HEK293 (cell line): Measurements from ENCODE around the gene NECTIN2.

Experiments used
- CTCF ChIA-PET: fragments of 350-600 bp; formaldehyde crosslinking; extraction: SDS; loops from one replicate; lab custom pipeline; 2021; ENCODE audit warnings: antibody characterized with exemption; lab: Yijun Ruan, JAX
- POLR2A ChIA-PET: fragments of 300-600 bp; formaldehyde crosslinking; extraction: SDS; loops from one replicate; lab custom pipeline; 2020; ENCODE audit warnings: antibody characterized with exemption, inconsistent platforms; lab: Yijun Ruan, JAX
- H3K27ac ChIP-seq: fragments of 200-500 bp; sonication (Bioruptor generic); 2 replicates; pipeline ENCODE4 v1.5.1; 2014; ENCODE audit warnings: low read depth, low read length, control low read depth, inconsistent platforms; ENCODE audit errors: extremely low read depth
- H3K36me3 ChIP-seq, 2 experiments: fragments of 200-500 bp in 1 of 2; sonication (Bioruptor generic) in 1 of 2; 1 replicate in 1 of 2; 2 replicates in 1 of 2; pipeline ENCODE4 v1.5.1; 2014 to 2017; ENCODE audit warnings: inconsistent platforms in 2 of 2, low read length in 2 of 2; ENCODE audit not compliant: control insufficient read depth in 2 of 2, insufficient read depth in 1 of 2
- H3K4me1 ChIP-seq: fragments of 200-500 bp; sonication (Bioruptor generic); 2 replicates; pipeline ENCODE4 v1.5.1; 2014; ENCODE audit warnings: mild to moderate bottlenecking, low read length, inconsistent platforms; ENCODE audit not compliant: control insufficient read depth, insufficient read depth
- H3K4me3 ChIP-seq: 2 replicates; pipeline ENCODE4 v1.5.1; 2011; ENCODE audit warnings: low read depth, mild to moderate bottlenecking, control low read depth, low read length, moderate library complexity
- H3K9me3 ChIP-seq: fragments of 200-500 bp; sonication (Bioruptor generic); 2 replicates; pipeline ENCODE4 v1.5.1; 2014; ENCODE audit warnings: low read depth, low read length, inconsistent platforms; ENCODE audit not compliant: control insufficient read depth, insufficient read depth
- BCL11B ChIP-seq: fragments of 450-650 bp; formaldehyde crosslinking; IDR thresholded peaks from 2 replicates; pipeline ENCODE4 v1.5.1; 2016; ENCODE audit warnings: low read depth, missing biosample characterization, missing genetic modification characterization
- GLIS1 ChIP-seq: fragments of 450-650 bp; formaldehyde crosslinking; IDR thresholded peaks from 2 replicates; pipeline ENCODE4 v1.5.1; 2016; ENCODE audit warnings: missing biosample characterization, missing genetic modification characterization
- OVOL3 ChIP-seq: fragments of 450-650 bp; formaldehyde crosslinking; IDR thresholded peaks from 2 replicates; pipeline ENCODE4 v1.5.1; 2016; ENCODE audit warnings: missing biosample characterization, missing genetic modification characterization
- PRDM1 ChIP-seq: fragments of 450-650 bp; formaldehyde crosslinking; IDR thresholded peaks from 2 replicates; pipeline ENCODE4; 2016; ENCODE audit warnings: missing biosample characterization, missing genetic modification characterization
- RBAK ChIP-seq: fragments of 450-650 bp; formaldehyde crosslinking; IDR thresholded peaks from 2 replicates; pipeline ENCODE4 v1.5.1; 2016; ENCODE audit warnings: missing biosample characterization, missing genetic modification characterization
- SETDB1 ChIP-seq: IDR thresholded peaks from one replicate; pipeline ENCODE4 v1.6.1; 2017; ENCODE audit warnings: mild to moderate bottlenecking, low read length, moderate library complexity, mixed read lengths; ENCODE audit not compliant: insufficient read length
- ZBTB17 ChIP-seq: fragments of 450-650 bp; formaldehyde crosslinking; IDR thresholded peaks from 2 replicates; pipeline ENCODE4 v1.5.1; 2016; ENCODE audit warnings: missing biosample characterization, missing genetic modification characterization
- ZIC2 ChIP-seq: fragments of 450-650 bp; formaldehyde crosslinking; IDR thresholded peaks from 2 replicates; pipeline ENCODE4 v1.5.1; 2016; ENCODE audit warnings: missing biosample characterization, missing genetic modification characterization
- ZNF121 ChIP-seq: fragments of 450-650 bp; formaldehyde crosslinking; IDR thresholded peaks from 2 replicates; pipeline ENCODE4 v1.5.1; 2016; ENCODE audit warnings: missing biosample characterization, missing genetic modification characterization
- ZNF169 ChIP-seq: fragments of 450-650 bp; formaldehyde crosslinking; IDR thresholded peaks from 2 replicates; pipeline ENCODE4 v1.5.1; 2016; ENCODE audit warnings: missing biosample characterization, missing genetic modification characterization
- ZNF174 ChIP-seq: fragments of 450-650 bp; formaldehyde crosslinking; IDR thresholded peaks from 2 replicates; pipeline ENCODE4 v1.5.0; 2017; ENCODE audit warnings: missing biosample characterization, mild to moderate bottlenecking, missing genetic modification characterization
- ZNF24 ChIP-seq: fragments of 450-650 bp; formaldehyde crosslinking; IDR thresholded peaks from 2 replicates; pipeline ENCODE4 v1.5.1; 2016; ENCODE audit warnings: missing biosample characterization, missing genetic modification characterization
- ZNF280C ChIP-seq: fragments of 450-650 bp; formaldehyde crosslinking; IDR thresholded peaks from 2 replicates; pipeline ENCODE4 v1.5.1; 2016; ENCODE audit warnings: missing biosample characterization, missing genetic modification characterization
- ZNF324 ChIP-seq: fragments of 450-650 bp; formaldehyde crosslinking; IDR thresholded peaks from 2 replicates; pipeline ENCODE4 v1.5.1; 2016; ENCODE audit warnings: missing biosample characterization, missing genetic modification characterization
- ZNF366 ChIP-seq: fragments of 450-650 bp; formaldehyde crosslinking; conservative IDR thresholded peaks from 2 replicates; pipeline ENCODE4 v1.5.1; 2016; ENCODE audit warnings: missing biosample characterization, missing genetic modification characterization
- ZNF529 ChIP-seq: fragments of 450-650 bp; formaldehyde crosslinking; IDR thresholded peaks from 2 replicates; pipeline ENCODE4 v1.5.1; 2017; ENCODE audit warnings: missing genetic modification characterization, missing biosample characterization; ENCODE audit not compliant: insufficient replicate concordance
- ZNF580 ChIP-seq: fragments of 450-650 bp; formaldehyde crosslinking; IDR thresholded peaks from 2 replicates; pipeline ENCODE4 v1.5.1; 2016; ENCODE audit warnings: missing biosample characterization, missing genetic modification characterization
- ZNF664 ChIP-seq: fragments of 450-650 bp; formaldehyde crosslinking; IDR thresholded peaks from 2 replicates; pipeline ENCODE4 v1.5.1; 2016; ENCODE audit warnings: missing biosample characterization, missing genetic modification characterization
- ZNF707 ChIP-seq: fragments of 450-650 bp; formaldehyde crosslinking; IDR thresholded peaks from 2 replicates; pipeline ENCODE4 v1.5.1; 2016; ENCODE audit warnings: missing biosample characterization, missing genetic modification characterization
- ZXDB ChIP-seq: fragments of 450-650 bp; formaldehyde crosslinking; IDR thresholded peaks from 2 replicates; pipeline ENCODE4 v1.5.1; 2016; ENCODE audit warnings: missing biosample characterization, missing genetic modification characterization

The NECTIN2 gene

GRCh38 chr19:44848812-44849447 is 2.8 kb downstream of the NECTIN2 start (continued):
- peak; percentile 23; the same call in 1 of the 2 replicates for TF ChIP-seq ZNF366 (tag by site-specific recombination)
- no peak for TF ChIP-seq PRDM1 (tag by site-specific recombination)
- no peak for TF ChIP-seq OVOL3 (tag by site-specific recombination)
- TF ChIP-seq ZNF324 (tag by site-specific recombination) = no peak
- 0 out of 2 replicates have a peak, but pooled peaks have one; percentile 28 for TF ChIP-seq ZXDB (tag by site-specific recombination)
- no peak for TF ChIP-seq ZNF280C (tag by site-specific recombination)
- TF ChIP-seq BCL11B (tag by site-specific recombination) = no peak
- no peak for TF ChIP-seq ZNF174 (tag by site-specific recombination)
- no peak for TF ChIP-seq ZNF529 (tag by site-specific recombination)
- no peak for TF ChIP-seq ZNF707 (tag by site-specific recombination)
- no peak for TF ChIP-seq RBAK (tag by site-specific recombination)
- TF ChIP-seq ZBTB17 (tag by site-specific recombination) = peak; percentile 11
- no peak for TF ChIP-seq ZNF24 (tag by site-specific recombination)
- peak; percentile 99 for TF ChIP-seq GLIS1 (tag by site-specific recombination)

GRCh38 chr19:44850641-44851109 is 4.6 kb downstream of the NECTIN2 start:
- H3K27ac ChIP-seq = no peak overlapping the region
- H3K36me3 ChIP-seq = peaks cover 7 to 14% of the 10 kb centered on the region in 2 experiments; a peak in 2 of 3 replicates
- no peak overlapping the region for H3K4me3 ChIP-seq
- ChIA-PET POLR2A (no interaction called here), CTCF (interaction anchor here (1.1 kb wide), 2 partner anchors 17 to 279 kb away, joined by 3 to 4 read pairs; no protein-coding TSS in a partner anchor)
- TF ChIP-seq ZNF121 (tag by site-specific recombination) = peak; percentile 49; the same call in 1 of the 2 replicates
- no peak for TF ChIP-seq SETDB1
- peaks cover 20% of the 10 kb centered on the region for H3K4me1 ChIP-seq
- no peaks in the 10 kb centered on the region for H3K9me3 ChIP-seq

- POLR2A ChIA-PET = no interaction called here
- no peak for TF ChIP-seq ZNF24 (tag by site-specific recombination)
- peak; percentile 65 for TF ChIP-seq ZIC2 (tag by site-specific recombination)
- no peak for TF ChIP-seq ZNF169 (tag by site-specific recombination)
- TF ChIP-seq, all 188 proteins: peak for 1
- CTCF ChIA-PET = interaction anchor here (0.6 to 1.1 kb wide), 3 partner anchors 49 to 280 kb away, joined by 3 to 4 read pairs (median 3); no protein-coding TSS in a partner anchor
- Histone ChIP-seq H3K27ac (no peak overlapping the region), H3K9me3 (no peaks in the 10 kb centered on the region), H3K4me1 (peaks cover 24% of the 10 kb centered on the region), H3K4me3 (no peak overlapping the region), H3K36me3 (peaks cover 10 to 15% of the 10 kb centered on the region in 2 experiments; a peak in 2 of 3 replicates)
Measured at GRCh38 chr19:44851427-44851826, 5.3 kb downstream of the NECTIN2 start.

- CTCF ChIA-PET = interaction anchor here (0.6 to 1.0 kb wide), 3 partner anchors 11 to 127 kb away, joined by 3 to 6 read pairs (median 3); no protein-coding TSS in a partner anchor
- TF ChIP-seq ZNF664 (tag by site-specific recombination) (peak; percentile 95), ZNF580 (tag by site-specific recombination) (no peak)
- peaks cover 12% of the 10 kb centered on the region for H3K4me1 ChIP-seq
Measured at GRCh38 chr19:44855606-44856005, 9.5 kb downstream of the NECTIN2 start.

More at GRCh38 chr19:44855606-44856005, 9.5 kb downstream of the NECTIN2 start:
- POLR2A ChIA-PET = no interaction called here
- no peak overlapping the region for H3K4me3 ChIP-seq
- no peak overlapping the region for H3K27ac ChIP-seq
- peaks cover 19 to 26% of the 10 kb centered on the region in 2 experiments; a peak in 2 of 3 replicates for H3K36me3 ChIP-seq
- no peaks in the 10 kb centered on the region for H3K9me3 ChIP-seq
